Neural progenitor cell (in vitro differentiated cells): ENCODE data around the gene SPSB1. TPM values are rescaled to one million over a fixed set of nuclear protein-coding genes. Genes with fewer than 3 reads are reported as not detected.

Source experiments
- DNase-seq: peaks from one replicate; pipeline ENCODE4 v3.0.0-alpha.2; 2016; ENCODE audit warnings: low spot score
- H2AFZ ChIP-seq: fragments of 200-600 bp; sonication (generic); replicated peaks from 2 replicates; pipeline ENCODE4 v1.6.1; 2016; ENCODE audit warnings: antibody characterized with exemption
- H3F3A ChIP-seq: fragments of 200-600 bp; sonication (generic); 2 replicates; pipeline ENCODE4 v1.6.1; 2016; ENCODE audit warnings: antibody characterized with exemption, low read depth
- H3K27ac ChIP-seq: fragments of 200-600 bp; sonication (generic); 2 replicates; pipeline ENCODE4 v1.5.1; 2016; ENCODE audit warnings: mild to moderate bottlenecking
- H3K27me3 ChIP-seq: fragments of 200-600 bp; sonication (generic); 2 replicates; pipeline ENCODE4 v1.6.1; 2016; ENCODE audit warnings: mild to moderate bottlenecking, moderate library complexity
- H3K36me3 ChIP-seq: fragments of 200-600 bp; sonication (generic); 2 replicates; pipeline ENCODE4 v1.5.1; 2016
- H3K4me1 ChIP-seq: fragments of 200-600 bp; sonication (generic); 2 replicates; pipeline ENCODE4 v1.6.1; 2016; ENCODE audit warnings: mixed run types
- H3K4me2 ChIP-seq: fragments of 200-600 bp; sonication (generic); 2 replicates; pipeline ENCODE4 v1.6.1; 2016
- H3K4me3 ChIP-seq: fragments of 200-600 bp; sonication (generic); 2 replicates; pipeline ENCODE4 v1.5.1; 2016
- H3K79me2 ChIP-seq: fragments of 200-600 bp; sonication (generic); 2 replicates; pipeline ENCODE4 v1.6.1; 2016; ENCODE audit warnings: low read depth
- H3K9ac ChIP-seq: fragments of 200-600 bp; sonication (generic); 2 replicates; pipeline ENCODE4 v1.6.1; 2016
- H3K9me3 ChIP-seq: fragments of 200-600 bp; sonication (generic); 2 replicates; pipeline ENCODE4 v1.5.1; 2016; ENCODE audit warnings: low read depth
- H4K20me1 ChIP-seq: fragments of 200-600 bp; sonication (generic); 2 replicates; pipeline ENCODE4 v1.6.1; 2016; ENCODE audit warnings: low read depth
- H3K27ac Mint-ChIP-seq: 3 replicates; pipeline ENCODE4 v1.8.0; 2021; ENCODE audit warnings: mixed read lengths
- H3K27me3 Mint-ChIP-seq: 2 replicates; pipeline ENCODE4 v1.8.0; 2022; ENCODE audit warnings: low read depth, mild to moderate bottlenecking, inconsistent platforms, moderate library complexity, mixed read lengths; ENCODE audit not compliant: insufficient read depth
- H3K36me3 Mint-ChIP-seq: 3 replicates; pipeline ENCODE4 v1.8.0; 2021; ENCODE audit warnings: mixed read lengths
- H3K4me1 Mint-ChIP-seq: 3 replicates; pipeline ENCODE4 v1.8.0; 2021; ENCODE audit warnings: mixed read lengths
- H3K4me3 Mint-ChIP-seq: 3 replicates; pipeline ENCODE4 v1.8.0; 2021; ENCODE audit warnings: mild to moderate bottlenecking, moderate library complexity, mixed read lengths
- H3K9me3 Mint-ChIP-seq: 3 replicates; pipeline ENCODE4 v1.8.0; 2020; ENCODE audit warnings: mixed read lengths
- EZH2 ChIP-seq: fragments of 200-600 bp; sonication (generic); IDR thresholded peaks from 2 replicates; pipeline ENCODE4 v1.6.1; 2017; ENCODE audit warnings: antibody characterized with exemption, mild to moderate bottlenecking, moderate library complexity
- EZH2phosphoT487 ChIP-seq: fragments of 200-600 bp; sonication (generic); IDR thresholded peaks from 2 replicates; pipeline ENCODE4 v1.6.1; 2017; ENCODE audit warnings: antibody characterized with exemption
- total RNA-seq: library from RNA; depleted of rRNA; stranded (reverse); fragments of >200 nt; gene quantifications from 2 replicates; pipeline ENCODE4 v1.2.3, GENCODE V29; 2015; ENCODE audit warnings: low replicate concordance
- TF ChIP-seq, protein P1 (sequence below): fragments of 200-600 bp; sonication (generic); IDR thresholded peaks from 2 replicates; pipeline ENCODE4 v1.5.1; 2017; ENCODE audit warnings: antibody characterized with exemption, mild to moderate bottlenecking

SPSB1 gene
- total RNA-seq, 1 donor from 2014 or later, result 2.8 TPM

DNA sequence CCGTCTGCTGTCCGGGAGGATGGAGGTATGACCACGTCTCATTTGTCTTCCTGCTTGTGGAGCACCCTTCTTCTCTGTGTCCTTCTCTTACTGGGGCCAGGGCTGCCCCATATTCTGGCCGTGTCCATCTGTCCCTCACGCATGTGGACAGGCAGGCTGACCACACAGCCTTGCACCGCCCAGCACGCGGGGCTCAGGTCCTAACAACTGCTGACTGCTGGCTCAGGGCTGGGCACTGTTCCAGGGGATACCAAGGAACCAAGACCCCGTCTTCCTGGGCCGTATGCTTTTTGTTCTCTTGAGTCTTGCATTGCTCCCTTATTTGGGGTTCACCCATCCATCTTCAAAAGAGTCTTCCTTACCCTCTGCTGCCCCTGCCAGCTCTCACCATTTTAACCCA, 17.5 kb upstream of the SPSB1 start:
- Mint-ChIP-seq H3K27ac (no peak overlapping the region), H3K4me3 (no peak overlapping the region), H3K9me3 (peaks cover 4% of the 10 kb centered on the region), H3K36me3 (peaks cover 2% of the 10 kb centered on the region), H3K4me1 (peaks cover 34% of the 10 kb centered on the region), H3K27me3 (peaks cover 7% of the 10 kb centered on the region)
- no peak for DNase-seq
- Histone ChIP-seq H3K27me3 (no peaks in the 10 kb centered on the region), H3K27ac (no peak overlapping the region), H3K4me2 (no peak overlapping the region), H4K20me1 (no peaks in the 10 kb centered on the region), H3K79me2 (no peaks in the 10 kb centered on the region), H3K4me3 (no peak overlapping the region), H2AFZ (no peak overlapping the region), H3K9me3 (no peaks in the 10 kb centered on the region), H3K9ac (no peak overlapping the region), H3K36me3 (no peaks in the 10 kb centered on the region), H3F3A (peaks cover 2% of the 10 kb centered on the region), H3K4me1 (peaks cover 12% of the 10 kb centered on the region)
- no peak for TF ChIP-seq EZH2
- TF ChIP-seq, protein P1, sequence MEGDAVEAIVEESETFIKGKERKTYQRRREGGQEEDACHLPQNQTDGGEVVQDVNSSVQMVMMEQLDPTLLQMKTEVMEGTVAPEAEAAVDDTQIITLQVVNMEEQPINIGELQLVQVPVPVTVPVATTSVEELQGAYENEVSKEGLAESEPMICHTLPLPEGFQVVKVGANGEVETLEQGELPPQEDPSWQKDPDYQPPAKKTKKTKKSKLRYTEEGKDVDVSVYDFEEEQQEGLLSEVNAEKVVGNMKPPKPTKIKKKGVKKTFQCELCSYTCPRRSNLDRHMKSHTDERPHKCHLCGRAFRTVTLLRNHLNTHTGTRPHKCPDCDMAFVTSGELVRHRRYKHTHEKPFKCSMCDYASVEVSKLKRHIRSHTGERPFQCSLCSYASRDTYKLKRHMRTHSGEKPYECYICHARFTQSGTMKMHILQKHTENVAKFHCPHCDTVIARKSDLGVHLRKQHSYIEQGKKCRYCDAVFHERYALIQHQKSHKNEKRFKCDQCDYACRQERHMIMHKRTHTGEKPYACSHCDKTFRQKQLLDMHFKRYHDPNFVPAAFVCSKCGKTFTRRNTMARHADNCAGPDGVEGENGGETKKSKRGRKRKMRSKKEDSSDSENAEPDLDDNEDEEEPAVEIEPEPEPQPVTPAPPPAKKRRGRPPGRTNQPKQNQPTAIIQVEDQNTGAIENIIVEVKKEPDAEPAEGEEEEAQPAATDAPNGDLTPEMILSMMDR, result no peak
- TF ChIP-seq EZH2phosphoT487, result no peak

DNA sequence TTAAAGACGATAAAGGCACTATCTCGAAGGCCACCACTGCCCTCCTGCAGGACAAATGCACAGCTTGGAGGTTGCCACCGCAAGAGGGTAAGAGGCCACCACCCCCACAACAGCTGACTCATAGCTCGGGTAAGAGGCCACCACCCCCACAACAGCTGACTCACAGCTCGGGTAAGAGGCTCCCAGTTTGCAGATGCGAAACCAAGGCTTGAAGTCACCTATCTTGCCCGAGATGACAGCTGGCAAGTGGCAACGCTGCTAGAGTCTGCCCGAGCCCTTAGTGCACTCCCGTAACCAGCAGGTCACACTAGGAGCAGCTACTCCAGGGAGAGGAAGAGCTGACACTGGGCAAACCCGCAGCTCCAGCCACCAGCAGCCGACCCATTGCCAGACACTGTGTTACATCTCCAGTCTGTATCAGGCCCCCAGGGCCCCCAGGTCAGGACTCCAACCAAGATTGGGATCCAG, 17.1 kb upstream of the SPSB1 start:
- Histone ChIP-seq H3K9me3 (no peaks in the 10 kb centered on the region), H3K9ac (no peak overlapping the region), H3K27me3 (no peaks in the 10 kb centered on the region), H3K27ac (no peak overlapping the region), H3F3A (no peaks in the 10 kb centered on the region), H3K4me3 (no peak overlapping the region), H3K4me1 (peaks cover 8% of the 10 kb centered on the region), H4K20me1 (no peaks in the 10 kb centered on the region), H3K79me2 (no peaks in the 10 kb centered on the region), H3K4me2 (no peak overlapping the region), H2AFZ (no peak overlapping the region), H3K36me3 (no peaks in the 10 kb centered on the region)
- peaks cover 9% of the 10 kb centered on the region for H3K27me3 Mint-ChIP-seq
- no peak overlapping the region for H3K27ac Mint-ChIP-seq
- H3K4me1 Mint-ChIP-seq, result peaks cover 31% of the 10 kb centered on the region
- H3K9me3 Mint-ChIP-seq, result peaks cover 4% of the 10 kb centered on the region
- no peak overlapping the region for H3K4me3 Mint-ChIP-seq
- TF ChIP-seq, protein P1, result no peak
- TF ChIP-seq EZH2phosphoT487 (no peak), EZH2 (no peak)
- no peak for DNase-seq
- H3K36me3 Mint-ChIP-seq, result peaks cover 2% of the 10 kb centered on the region

- H3K4me3 Mint-ChIP-seq, result no peak overlapping the region
These were observed 14.6 kb upstream of the SPSB1 start for GRCh38 chr1:9278116-9278515.

More at GRCh38 chr1:9278116-9278515, 14.6 kb upstream of the SPSB1 start:
- Histone ChIP-seq H3K4me1 (peaks cover 4% of the 10 kb centered on the region), H3K4me2 (no peak overlapping the region), H3K27me3 (no peaks in the 10 kb centered on the region), H3K9ac (no peak overlapping the region), H3K79me2 (no peaks in the 10 kb centered on the region), H4K20me1 (no peaks in the 10 kb centered on the region), H3K4me3 (no peak overlapping the region), H3F3A (no peaks in the 10 kb centered on the region), H2AFZ (no peak overlapping the region), H3K36me3 (no peaks in the 10 kb centered on the region), H3K27ac (no peak overlapping the region), H3K9me3 (no peaks in the 10 kb centered on the region)
- no peak for DNase-seq
- TF ChIP-seq, protein P1, result no peak
- TF ChIP-seq EZH2phosphoT487, result no peak
- Mint-ChIP-seq H3K36me3 (no peaks in the 10 kb centered on the region), H3K9me3 (peaks cover 4% of the 10 kb centered on the region), H3K27me3 (peaks cover 9% of the 10 kb centered on the region), H3K4me1 (peaks cover 27% of the 10 kb centered on the region), H3K27ac (no peak overlapping the region)
